Measurements from ENCODE around the gene ARHGAP35.

Gene ARHGAP35

GRCh38 chr19:46907880-46908279, 47.1 kb downstream of the ARHGAP35 start:
- no peak overlapping the region for H3K4me3 ChIP-seq (ENCODE audit: low read depth, low read length)
- TF ChIP-seq, protein P1, sequence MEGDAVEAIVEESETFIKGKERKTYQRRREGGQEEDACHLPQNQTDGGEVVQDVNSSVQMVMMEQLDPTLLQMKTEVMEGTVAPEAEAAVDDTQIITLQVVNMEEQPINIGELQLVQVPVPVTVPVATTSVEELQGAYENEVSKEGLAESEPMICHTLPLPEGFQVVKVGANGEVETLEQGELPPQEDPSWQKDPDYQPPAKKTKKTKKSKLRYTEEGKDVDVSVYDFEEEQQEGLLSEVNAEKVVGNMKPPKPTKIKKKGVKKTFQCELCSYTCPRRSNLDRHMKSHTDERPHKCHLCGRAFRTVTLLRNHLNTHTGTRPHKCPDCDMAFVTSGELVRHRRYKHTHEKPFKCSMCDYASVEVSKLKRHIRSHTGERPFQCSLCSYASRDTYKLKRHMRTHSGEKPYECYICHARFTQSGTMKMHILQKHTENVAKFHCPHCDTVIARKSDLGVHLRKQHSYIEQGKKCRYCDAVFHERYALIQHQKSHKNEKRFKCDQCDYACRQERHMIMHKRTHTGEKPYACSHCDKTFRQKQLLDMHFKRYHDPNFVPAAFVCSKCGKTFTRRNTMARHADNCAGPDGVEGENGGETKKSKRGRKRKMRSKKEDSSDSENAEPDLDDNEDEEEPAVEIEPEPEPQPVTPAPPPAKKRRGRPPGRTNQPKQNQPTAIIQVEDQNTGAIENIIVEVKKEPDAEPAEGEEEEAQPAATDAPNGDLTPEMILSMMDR (IDR thresholded peaks at IDR 0.05; ENCODE audit: borderline replicate concordance, insufficient read depth, low read depth, low read length) = no peak

DNA sequence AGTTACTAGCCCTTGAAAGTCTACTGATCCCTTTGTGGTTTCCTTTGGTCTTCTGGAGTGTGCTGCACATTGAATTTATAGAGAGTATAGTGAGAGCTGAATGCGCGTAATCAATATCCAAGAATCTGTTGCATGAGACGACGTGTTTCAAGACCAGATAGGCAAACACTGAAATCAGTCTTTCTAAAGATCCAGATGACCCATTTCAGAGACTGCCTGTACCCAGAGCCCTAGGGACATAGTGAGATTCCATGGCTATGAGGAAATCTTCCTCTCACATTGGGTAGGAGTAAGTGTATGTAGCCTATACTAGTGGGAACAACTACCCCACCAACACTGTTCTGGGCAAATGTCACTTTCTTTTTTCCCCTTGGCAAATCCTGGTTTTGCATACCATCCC, 48.6 kb downstream of the ARHGAP35 start:
- no peak overlapping the region for H3K4me3 ChIP-seq (ENCODE audit: low read depth, low read length)
- TF ChIP-seq, protein P1 (IDR thresholded peaks at IDR 0.05; ENCODE audit: borderline replicate concordance, insufficient read depth, low read depth, low read length) = no peak
